GM18511 (cell line): Measurements from ENCODE around the gene PALLD.

Experiments
- ATAC-seq: cut with Tn5 transposase; IDR thresholded peaks from one replicate; pipeline ENCODE4 v1.9.1; 2021; ENCODE audit warnings: mild to moderate bottlenecking, moderate library complexity; ENCODE audit not compliant: unreplicated experiment

Gene PALLD

GRCh38 chr4:168857546-168858314, 360.9 kb downstream of the PALLD start:
- ATAC-seq: no peak

- ATAC-seq: no peak
Observed at GRCh38 chr4:168859100-168859499, 362.2 kb downstream of the PALLD start.

- ATAC-seq: peak; percentile 97
Observed at GRCh38 chr4:168859888-168860694, 363.2 kb downstream of the PALLD start.

- no peak for ATAC-seq
Observed at GRCh38 chr4:168860827-168861226, 364.0 kb downstream of the PALLD start.

DNA sequence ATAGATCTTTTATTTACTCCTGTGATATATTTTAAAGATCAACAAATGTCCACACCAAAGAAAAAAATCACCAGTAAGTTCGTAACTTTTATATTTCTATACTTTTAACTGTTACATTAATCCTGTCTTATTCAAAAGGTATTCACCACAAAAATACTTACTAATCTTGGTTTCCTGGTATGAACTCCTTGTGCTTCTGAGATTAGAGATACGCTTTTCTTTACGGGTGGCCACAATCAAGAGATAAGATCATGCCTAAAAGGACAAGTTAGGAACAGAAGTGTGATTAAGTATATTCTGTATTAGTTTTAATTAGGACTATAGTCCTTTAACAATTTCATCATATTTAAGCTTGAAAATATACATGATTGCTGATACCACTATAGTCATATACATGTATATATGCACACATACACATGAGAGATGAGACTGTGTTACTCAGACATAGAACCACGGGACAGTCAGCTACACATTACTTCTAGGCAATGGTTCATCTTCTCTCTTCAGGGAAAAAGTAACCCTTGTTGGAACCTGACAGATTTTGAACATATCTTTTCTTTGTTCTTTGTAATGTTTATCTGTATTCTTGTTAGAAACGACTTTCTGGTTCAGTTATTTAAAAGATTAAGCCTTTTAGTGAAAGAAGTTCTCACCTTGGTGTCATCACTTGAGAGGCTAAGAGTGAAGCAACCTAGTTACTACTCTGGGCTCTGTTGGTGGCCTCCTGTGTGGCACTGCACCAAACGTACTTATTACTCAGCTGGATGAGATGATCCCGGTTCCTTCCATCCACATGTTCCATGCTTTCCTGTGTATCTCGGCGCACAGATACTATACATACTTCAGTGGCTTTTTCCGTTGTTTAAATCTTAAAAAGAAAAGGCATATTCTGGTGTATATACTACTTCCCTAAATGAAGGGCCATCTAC, 367.1 kb downstream of the PALLD start:
- ATAC-seq: no peak

DNA sequence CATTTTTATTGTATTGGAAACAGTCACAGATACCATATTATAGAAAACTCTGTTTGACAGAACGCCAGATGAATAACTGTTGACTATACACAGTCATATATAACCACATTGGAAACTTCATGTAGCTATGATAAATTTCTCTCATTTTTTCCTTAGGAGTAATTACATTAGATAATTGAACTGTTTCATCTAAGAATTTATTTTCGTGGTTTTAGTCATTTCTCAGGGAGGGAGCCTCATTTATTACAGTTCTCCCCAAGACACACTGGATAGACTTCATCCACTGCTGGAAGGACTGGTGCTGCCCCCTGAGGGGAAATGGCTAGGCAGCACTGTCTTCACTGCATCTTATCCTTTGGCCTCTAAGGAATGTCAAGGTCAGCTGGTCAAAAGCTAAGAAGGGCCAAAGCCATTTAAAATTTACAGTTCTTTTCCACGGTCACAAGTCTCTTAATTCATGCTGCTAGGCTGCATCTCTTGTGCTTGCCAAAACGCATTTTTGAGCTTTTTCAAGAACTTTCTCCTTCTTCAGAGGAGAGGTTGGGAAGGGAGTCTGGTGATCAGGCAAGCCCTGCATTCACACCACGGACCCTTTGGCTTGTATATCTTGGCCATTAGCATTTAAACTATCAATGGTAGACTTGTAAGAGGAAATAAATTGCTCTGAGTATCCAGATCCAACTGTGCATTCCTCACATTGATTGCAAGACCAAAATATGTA, 368.1 kb downstream of the PALLD start:
- no peak for ATAC-seq

DNA sequence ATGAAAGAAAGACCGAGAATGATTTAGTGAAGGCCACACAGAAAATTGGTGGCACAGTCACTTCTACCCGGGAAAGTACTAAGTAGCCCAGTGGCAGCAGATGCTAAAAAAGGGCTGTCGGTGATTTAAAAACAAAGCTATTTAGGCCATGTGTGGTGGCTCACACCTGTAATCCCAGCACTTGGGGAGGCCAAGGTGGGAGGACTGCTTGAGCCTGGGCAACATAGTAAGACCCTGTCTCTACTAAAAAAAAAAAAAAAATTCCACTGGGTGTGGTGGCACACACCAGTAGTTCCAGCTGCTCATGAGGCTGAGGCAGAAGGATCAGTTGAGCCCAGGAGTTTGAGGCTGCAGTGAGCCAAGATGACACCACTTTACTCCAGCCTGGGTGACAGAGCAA, 369.0 kb downstream of the PALLD start:
- ATAC-seq: no peak

DNA sequence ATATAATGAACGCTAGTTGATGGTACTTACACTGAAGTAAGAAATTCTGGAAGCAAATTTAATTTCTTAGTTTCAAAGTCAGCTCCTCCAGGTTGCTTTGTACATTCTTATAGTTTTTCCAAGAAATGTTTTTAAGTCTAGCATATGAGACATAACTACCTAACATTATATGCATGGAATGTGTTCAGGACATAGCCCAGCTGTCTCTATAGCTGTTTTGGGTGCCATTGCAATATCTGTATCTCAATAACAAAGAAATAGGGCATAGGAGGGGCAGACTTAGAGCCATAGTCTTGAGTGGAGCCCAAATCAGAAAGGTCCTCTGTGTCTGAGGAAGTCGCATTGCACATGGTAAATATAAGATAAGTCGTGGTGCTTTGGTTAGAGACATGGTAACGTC, 369.8 kb downstream of the PALLD start:
- no peak for ATAC-seq

GRCh38 chr4:168867128-168867527, 370.3 kb downstream of the PALLD start:
- no peak for ATAC-seq

DNA sequence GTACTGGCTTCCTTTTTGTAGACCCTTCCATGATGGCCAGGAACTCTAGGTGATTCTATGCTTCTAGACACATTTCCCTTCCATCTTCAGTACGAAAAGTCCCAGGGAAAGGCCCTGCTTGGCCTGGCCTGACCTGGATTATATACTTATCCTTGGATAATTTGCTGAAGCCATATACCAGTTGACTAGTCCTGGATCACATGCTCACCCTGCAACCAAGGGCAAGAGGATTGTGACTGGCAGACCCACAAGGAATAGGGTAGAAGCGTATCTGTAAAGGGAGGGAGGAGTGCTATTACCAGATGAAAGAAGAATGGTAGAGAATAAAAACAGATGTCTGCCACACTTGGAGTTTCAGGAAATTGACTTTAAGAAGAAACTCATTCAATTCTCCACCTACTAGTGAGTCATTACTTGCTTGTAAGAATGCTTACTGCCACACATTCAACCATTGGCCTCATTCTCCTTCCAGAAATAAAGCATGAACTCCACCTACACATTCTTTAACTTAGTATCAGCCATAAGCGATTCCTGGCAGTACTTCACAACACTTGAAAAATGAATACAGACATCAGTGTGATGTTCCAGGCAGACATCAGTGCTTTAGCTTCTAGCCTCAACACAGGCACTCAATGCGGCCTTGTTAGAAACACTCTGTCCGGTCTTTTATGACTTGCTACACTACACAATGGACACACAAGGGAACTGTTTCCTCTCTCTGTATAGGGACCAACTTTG, 371.4 kb downstream of the PALLD start:
- no peak for ATAC-seq

GRCh38 chr4:168868802-168869201, 371.9 kb downstream of the PALLD start:
- no peak for ATAC-seq

- ATAC-seq: no peak
Observed at GRCh38 chr4:168870004-168870403, 373.2 kb downstream of the PALLD start.

- ATAC-seq: no peak
Observed at GRCh38 chr4:168871632-168872031, 374.8 kb downstream of the PALLD start.

DNA sequence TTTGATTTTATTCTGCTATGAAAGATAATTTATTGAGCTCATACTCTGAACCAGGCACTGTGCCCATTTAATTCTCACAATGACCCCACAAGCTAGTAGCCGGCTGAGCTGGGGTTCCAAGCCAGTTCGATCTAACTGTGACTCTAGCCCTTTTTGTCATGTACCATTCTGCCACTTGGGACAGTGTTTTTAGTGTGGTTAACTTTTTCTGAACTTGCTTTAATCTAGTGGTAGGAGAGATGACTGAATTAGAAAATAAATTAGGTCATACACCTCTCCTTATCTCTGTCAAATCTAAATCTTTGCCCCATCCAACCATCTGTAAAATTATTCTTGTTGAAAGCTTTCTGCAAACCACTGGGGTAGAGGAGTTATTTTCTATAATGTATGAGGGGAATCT, 377.2 kb downstream of the PALLD start:
- ATAC-seq: no peak

GRCh38 chr4:168876106-168876505, 379.3 kb downstream of the PALLD start:
- ATAC-seq: no peak

GRCh38 chr4:168877511-168878491, 380.9 kb downstream of the PALLD start:
- ATAC-seq: peak; percentile 44

- no peak for ATAC-seq
Observed at GRCh38 chr4:168878623-168879022, 381.8 kb downstream of the PALLD start.

DNA sequence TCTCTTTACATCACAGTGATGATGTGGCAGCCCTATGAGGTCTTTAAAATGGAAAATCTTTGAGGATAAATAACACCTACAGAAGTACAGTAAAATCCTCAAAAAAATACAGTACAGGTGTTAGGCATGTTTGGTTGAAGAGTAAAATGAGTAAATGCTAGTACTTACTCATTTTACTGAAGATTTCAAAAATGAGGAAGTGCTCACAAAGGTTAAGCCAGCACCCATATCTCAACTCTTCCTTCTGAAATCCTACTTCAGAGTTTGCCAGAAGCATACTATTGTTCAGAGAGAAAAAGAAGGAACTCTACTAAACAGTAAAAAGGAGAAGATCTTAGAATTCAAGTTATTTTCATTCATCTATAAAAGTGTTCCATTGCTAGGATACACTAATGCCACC, 382.3 kb downstream of the PALLD start:
- peak; percentile 33 for ATAC-seq
